Anterior cingulate cortex (tissue), 58 donors: ENCODE measurements around the gene MPP2.
"Not testable (repeated sequence)": the region's sequence is repeated elsewhere in the genome, so short reads cannot be mapped to it uniquely, and the experiment has no call there.

Source experiments
- DNase-seq, 58 donors: peaks; one replicate each; lab custom pipeline; 2025; lab: John Stamatoyannopoulos, UW

MPP2 gene

GRCh38 chr17:43855061-43855460, 52.3 kb downstream of the MPP2 start:
- no peak for DNase-seq

GRCh38 chr17:43854498-43854897, 52.8 kb downstream of the MPP2 start:
- no peak for DNase-seq

DNA sequence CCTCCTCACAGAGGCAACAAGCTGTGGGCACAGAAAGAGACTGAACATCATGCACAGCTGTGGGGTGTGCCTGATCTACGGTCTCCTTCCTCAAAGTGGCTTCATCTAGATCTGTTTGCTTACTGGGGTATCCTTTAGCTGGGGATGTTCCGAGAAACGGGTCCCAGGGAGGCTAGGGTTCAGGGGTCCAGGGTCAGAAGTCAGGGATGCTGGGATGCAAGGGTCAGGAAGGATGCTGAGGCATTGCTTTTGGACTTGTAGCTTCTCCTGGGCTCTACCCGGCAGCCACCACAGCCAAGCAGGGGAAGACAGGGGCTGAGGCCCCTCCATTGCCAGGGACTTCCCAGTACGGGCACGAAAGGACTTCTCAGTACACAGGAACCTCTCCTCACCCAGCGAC, 53.8 kb downstream of the MPP2 start:
- DNase-seq: no peak

GRCh38 chr17:43852571-43852970, 54.8 kb downstream of the MPP2 start:
- DNase-seq: no peak

DNA sequence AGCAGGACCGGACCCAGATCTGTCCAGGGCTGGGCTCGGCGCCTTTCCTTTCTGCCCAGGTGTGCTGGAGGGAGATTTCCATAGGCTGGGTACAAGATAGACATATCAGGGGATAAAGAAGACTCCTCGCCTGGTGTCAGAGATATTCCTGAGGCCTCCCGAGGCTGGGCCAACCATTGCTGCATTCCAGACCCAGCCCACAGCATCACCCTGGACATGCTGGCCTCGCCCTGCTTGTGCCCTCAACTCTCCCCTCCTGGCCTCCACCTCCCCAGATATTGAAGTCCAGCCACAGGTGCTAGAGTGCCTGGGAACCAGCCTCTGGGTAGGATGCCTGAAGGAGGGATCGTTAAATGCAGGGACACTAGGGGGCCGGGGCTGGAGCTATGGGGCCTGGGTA, 58.2 kb downstream of the MPP2 start:
- no peak for DNase-seq

DNA sequence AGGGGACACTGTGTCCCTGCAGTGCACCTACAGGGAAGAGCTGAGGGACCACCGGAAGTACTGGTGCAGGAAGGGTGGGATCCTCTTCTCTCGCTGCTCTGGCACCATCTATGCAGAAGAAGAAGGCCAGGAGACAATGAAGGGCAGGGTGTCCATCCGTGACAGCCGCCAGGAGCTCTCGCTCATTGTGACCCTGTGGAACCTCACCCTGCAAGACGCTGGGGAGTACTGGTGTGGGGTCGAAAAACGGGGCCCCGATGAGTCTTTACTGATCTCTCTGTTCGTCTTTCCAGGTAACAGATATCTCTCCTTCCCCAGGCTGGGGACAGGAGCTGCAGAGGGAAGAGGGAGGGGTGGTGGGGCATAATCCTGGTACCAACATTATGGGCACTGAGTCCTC, 58.7 kb downstream of the MPP2 start:
- no peak for DNase-seq

DNA sequence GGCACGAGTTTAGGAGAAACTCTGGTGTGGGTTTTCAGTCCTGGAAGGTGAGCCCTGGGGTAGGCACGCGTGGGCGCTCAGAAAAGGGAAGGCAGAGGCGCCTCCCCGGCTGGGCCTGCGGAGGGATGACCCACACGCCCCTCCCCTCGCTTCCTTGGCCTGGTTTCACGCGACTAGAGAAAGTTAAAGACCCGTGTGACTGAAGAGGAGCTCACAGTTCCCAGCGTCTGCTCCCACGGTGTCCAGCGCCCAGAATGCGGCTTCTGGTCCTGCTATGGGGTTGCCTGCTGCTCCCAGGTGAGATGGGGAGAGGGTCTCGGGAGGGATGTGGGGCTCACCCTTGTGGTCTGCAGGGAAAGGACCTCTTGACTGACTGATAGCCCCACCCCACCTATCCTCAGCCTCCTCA, 60.4 kb downstream of the MPP2 start, which contains the start of gene CD300LG:
TSS of gene CD300LG (plus strand) at position 214 of the 409 bp plus-strand sequence. CDS start at position 255, 41 bp downstream.
- no peak for DNase-seq

DNA sequence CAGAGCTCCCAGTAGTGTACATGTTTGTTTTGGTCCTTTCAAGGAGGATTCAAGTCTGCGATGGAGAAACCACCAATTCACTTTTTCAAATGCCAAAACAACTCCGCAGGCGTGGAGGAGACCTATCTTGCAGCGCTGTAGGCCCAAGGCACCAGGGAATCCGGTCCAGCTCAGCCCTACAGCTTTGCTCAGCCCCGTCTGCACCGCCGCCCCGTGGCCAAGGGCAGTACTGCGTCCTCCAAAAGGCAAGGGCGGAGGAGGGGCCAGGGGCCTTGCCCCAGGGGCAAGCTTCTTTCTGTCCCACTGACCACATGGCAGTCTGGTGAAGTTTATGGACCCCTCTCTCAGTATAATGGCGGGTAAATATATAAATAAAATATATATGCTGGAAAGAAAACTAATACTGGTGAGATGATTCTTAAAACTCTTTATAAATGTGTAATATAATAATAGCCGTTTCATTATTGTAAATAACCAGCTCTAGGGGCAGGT, 61.1 kb downstream of the MPP2 start:
- peak in 51 of 58 donors; percentile 13 to 82 (median 56) for DNase-seq

DNA sequence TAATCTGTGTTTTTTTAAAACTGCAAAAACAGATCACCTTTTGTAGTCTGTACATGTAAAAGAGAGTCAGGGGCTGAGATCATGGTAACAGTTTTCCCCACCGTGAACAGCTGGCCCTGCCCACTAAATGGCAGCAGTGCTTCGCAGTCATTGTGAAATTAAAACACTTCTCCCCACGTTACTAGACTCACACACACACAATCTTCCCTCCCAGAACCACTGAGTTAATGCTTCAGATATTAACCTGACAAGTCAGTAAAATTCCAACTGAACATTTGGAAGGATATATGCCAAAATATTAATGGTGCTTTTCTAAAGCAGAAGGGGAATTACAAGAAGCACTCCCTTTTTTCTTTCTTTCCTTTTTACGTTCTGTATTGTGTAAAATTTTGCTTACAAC, 61.6 kb downstream of the MPP2 start:
- DNase-seq: no peak

DNA sequence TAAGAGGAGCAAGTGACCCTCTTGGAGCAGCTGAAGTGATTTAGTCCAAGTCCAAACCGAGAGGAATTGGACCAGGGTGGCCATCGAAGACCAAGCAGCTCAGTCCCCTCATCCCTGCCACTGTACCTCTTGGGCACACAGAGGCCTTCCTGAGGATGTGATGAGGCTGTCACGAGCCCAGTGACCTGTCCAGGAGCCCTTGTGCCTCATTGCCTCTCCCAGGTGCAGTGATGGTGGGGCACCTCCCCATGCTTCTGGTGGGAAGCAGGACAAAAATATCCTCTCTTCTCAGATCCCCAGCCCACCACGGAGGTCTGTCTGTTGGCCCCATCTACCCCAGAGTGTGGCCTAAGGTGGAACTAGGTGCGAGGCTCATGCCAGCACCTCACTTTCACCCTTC, 63.1 kb downstream of the MPP2 start:
- no peak for DNase-seq

- DNase-seq: no peak
Observed at GRCh38 chr17:43842975-43843325, 64.4 kb downstream of the MPP2 start.

DNA sequence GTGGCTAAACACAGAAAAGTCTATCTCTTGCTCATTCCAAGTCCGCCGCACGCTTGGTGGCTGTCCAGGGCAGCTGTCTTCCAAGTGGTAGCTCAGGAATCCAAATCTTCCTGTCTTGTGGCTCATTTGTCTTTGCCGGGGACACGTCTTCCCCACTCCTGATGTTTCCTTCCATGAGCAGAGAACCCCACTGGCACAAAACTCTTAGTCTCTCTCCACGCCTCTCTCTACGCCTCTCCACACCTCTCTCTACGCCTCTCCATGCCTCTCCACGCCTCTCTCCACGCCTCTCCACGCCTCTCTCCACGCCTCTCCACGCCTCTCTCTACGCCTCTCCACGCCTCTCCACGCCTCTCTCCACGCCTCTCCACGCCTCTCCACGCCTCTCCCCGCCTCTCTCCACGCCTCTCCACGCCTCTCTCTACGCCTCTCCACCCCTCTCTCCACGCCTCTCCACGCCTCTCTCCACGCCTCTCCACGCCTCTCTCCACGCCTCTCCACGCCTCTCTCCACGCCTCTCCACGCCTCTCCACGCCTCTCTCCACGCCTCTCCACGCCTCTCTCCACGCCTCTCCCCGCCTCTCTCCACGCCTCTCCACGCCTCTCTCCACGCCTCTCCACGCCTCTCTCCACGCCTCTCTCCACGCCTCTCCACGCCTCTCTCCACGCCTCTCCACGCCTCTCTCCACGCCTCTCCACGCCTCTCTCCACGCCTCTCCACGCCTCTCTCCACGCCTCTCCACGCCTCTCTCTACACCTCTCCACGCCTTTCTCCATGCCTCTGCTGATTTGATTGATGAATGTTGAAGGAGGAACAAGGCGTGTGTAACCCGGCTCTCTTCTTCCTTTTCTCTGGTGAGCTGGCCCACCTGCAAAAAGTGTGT, 65.0 kb downstream of the MPP2 start:
- DNase-seq: not testable (repeated sequence)

- DNase-seq: no peak
Observed at GRCh38 chr17:43841282-43841681, 66.1 kb downstream of the MPP2 start.

DNA sequence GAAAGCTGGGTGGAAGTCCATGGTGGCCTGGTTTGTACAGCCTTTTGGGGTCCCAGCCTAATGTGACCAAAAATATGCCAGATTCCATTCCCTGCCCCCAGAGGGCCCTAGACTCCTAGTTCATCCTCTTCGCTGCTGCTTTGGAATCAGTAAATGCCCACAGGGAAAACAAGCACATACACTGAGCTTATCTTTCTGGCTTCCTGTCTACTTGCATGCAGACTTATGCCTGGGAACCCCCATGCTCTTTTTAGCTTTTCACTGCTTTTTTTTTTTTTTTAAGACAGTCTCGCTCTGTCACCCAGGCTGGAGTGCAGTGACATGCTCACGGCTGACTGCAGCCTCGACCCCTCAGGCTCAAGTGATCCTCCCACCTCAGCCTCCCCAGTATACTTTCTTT, 66.5 kb downstream of the MPP2 start:
- no peak for DNase-seq

DNA sequence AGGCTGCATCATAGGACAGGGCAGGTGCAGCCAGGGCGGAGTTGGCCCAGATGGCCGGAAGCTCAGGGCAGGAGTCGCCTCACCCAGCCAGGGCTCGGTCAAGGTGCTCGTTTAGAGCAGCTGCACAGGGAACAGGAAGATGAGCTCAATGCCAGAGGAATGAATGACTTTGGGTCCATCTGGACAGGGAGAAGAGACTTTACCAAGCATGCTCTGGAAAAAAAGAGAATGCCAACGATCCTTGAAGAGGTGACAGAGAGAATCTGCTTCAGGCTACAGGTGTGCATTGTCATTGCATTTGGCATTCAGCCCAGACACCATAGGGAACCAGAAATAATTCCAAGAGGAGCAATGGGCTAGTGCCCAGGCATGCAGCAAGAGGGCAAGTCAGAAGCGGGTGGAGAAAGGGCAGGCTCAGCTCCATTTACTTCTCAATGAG, 67.6 kb downstream of the MPP2 start:
- DNase-seq: no peak

GRCh38 chr17:43834106-43834505, 73.2 kb downstream of the MPP2 start:
- no peak for DNase-seq

DNA sequence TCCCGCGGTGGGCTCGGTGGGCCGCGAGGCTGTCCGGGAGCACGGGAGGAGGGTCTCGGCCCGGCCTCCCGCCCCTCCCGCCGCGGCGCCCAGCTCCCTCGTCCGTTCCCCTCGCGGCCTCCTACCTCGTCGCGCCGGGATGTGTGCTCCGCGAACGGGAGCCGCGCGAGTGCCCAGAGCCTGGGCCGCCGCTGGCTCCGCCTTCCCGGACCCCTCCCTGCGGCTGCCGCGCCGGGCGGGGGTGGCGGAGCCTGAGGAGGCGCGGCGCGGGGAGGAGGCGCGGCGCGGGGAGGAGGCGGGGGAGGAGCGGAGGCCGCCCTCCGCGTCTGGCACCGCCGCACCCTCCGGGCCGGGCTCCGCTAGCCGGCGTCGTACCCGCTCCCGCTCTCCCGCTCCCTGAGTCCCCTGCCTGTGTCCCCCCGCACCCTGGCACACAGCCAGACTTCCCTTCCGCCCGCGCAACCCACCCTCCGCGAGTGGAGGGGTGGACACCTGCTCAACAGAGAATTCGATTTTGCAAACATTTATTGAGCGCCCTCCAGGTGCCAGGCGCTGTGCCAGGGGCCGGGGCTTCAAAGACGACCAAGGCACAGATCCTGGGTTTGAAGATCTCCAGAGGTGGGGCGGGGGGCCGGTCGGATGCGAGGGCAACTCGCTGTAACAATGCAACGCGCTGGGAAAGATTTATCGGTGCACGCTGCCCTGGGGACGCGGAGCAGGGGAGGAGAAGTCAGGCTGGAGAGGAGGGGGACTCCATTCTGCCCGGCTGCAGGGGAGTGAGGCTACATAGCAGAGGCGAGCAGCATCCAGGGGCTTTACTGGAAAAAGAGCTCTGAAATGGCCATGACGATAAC, 74.1 kb downstream of the MPP2 start, which contains the start of gene MPP3:
TSS of gene MPP3 (minus strand) at position 171 of the 854 bp plus-strand sequence. CDS start 1,240 bp downstream, outside the sequence.
- DNase-seq: peak in 40 of 58 donors; percentile 9 to 66 (median 27)

- DNase-seq: peak in 8 of 58 donors; percentile 8 to 62 (median 38)
Observed at GRCh38 chr17:43832168-43832975, 75.0 kb downstream of the MPP2 start.

DNA sequence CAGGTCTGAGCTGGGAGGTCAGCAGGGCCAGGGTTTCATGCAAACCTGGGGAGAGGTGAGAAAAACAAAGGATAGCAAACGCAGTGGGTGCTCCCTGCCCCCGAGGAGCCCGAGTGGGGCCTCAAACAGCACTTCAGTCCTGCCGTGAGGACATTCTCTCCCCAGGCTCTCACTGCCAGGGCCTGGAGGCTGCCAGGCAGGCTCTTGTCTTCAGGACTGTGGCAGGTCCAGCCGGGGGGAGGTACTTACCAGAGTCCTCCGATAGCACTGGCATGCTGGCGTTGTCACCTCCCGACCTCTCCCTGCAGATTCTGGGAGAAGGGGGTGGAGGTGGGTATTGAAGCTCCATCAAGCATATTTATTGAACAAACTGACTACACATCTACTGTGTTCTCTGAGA, 75.7 kb downstream of the MPP2 start:
- no peak for DNase-seq

GRCh38 chr17:43830510-43831140, 76.7 kb downstream of the MPP2 start:
- DNase-seq: no peak
